Upper lobe of left lung (tissue), 6 donors: ENCODE data around the gene PLEKHF1. TPM values are rescaled to one million over a fixed set of nuclear protein-coding genes. Genes with fewer than 3 reads are reported as not detected.
A peak's percentile ranks its signal among the peaks of the same experiment; 100 is the strongest.

Experiments used
- ATAC-seq, 2 donors: fragments of 200-7000 bp; cut with Tn5 transposase; one replicate each; pipeline ENCODE4 v1.9.1; 2022; ENCODE audit warnings: mild to moderate bottlenecking in 2 of 2, moderate library complexity in 2 of 2; ENCODE audit not compliant: low FRiP score in 2 of 2
- DNase-seq, 2 donors: peaks; one replicate each; pipeline ENCODE4 v3.0.0-alpha.2; 2019 to 2020
- H3K27ac ChIP-seq, 4 donors: fragments of 200-600 bp; sonication (generic); one replicate each; pipeline ENCODE4 v1.5.1; 2016 to 2019
- H3K27me3 ChIP-seq, 4 donors: fragments of 200-600 bp; sonication (generic); one replicate each; pipeline ENCODE4 v1.5.1; 2017 to 2019
- H3K36me3 ChIP-seq, 4 donors: fragments of 200-600 bp; sonication (generic); one replicate each; pipeline ENCODE4 v1.5.1; 2016 to 2019
- H3K4me1 ChIP-seq, 4 donors: fragments of 200-600 bp; sonication (generic); one replicate each; pipeline ENCODE4 v1.5.1; 2018 to 2019
- H3K4me3 ChIP-seq, 4 donors: fragments of 200-600 bp; sonication (generic); one replicate each; pipeline ENCODE4 v1.5.1; 2017 to 2019; ENCODE audit warnings: mild to moderate bottlenecking in 2 of 4, moderate library complexity in 1 of 4
- H3K9me3 ChIP-seq, 4 donors: fragments of 200-600 bp; sonication (generic); one replicate each; pipeline ENCODE4 v1.5.1; 2018 to 2019
- CTCF ChIP-seq, 6 experiments: fragments of 450-650 bp in 4 of 6; fragments of 200-600 bp in 2 of 6; sonication (generic) in 2 of 6; IDR thresholded peaks; one replicate each; pipeline ENCODE4 v1.5.1; 2016 to 2019; ENCODE audit warnings: antibody characterized with exemption in 6 of 6
- EP300 ChIP-seq, 4 donors: sonication (generic); formaldehyde crosslinking; IDR thresholded peaks; one replicate each; pipeline ENCODE4 v1.5.1; 2017; ENCODE audit warnings: antibody characterized with exemption in 4 of 4, control low read depth in 2 of 4
- POLR2A ChIP-seq, 4 donors: fragments of 450-650 bp; IDR thresholded peaks; one replicate each; pipeline ENCODE4 v1.5.1; 2016 to 2017; ENCODE audit warnings: antibody characterized with exemption in 4 of 4, mild to moderate bottlenecking in 2 of 4
- POLR2AphosphoS5 ChIP-seq, 2 donors: sonication (generic); formaldehyde crosslinking; IDR thresholded peaks; one replicate each; pipeline ENCODE4 v1.5.1; 2017; ENCODE audit warnings: antibody characterized with exemption in 2 of 2
- WGBS, 2 donors: methylation state at CpG; one replicate each; pipeline ENCODE4 v1.1.5; 2017 to 2018; 5-methylcytosine and 5-hydroxymethylcytosine counted together
- total RNA-seq, 6 donors: library from RNA; depleted of rRNA in 4 of 6; stranded (reverse); fragments of >200 nt in 4 of 6; gene quantifications; one replicate each; pipeline versions ENCODE4 v1.1.0 to v1.2.1, GENCODE V29; 2016 to 2021
- donor health status: DM: no; HTN: no; CAD: no; lungs with moderate emphysema.
- donor health status: DM: no; HTN: yes; CAD: no; lungs with severe emphysema.

The PLEKHF1 gene
- total RNA-seq, 6 donors from 2014 or later: 10.6 to 21.0 (median 14.2) TPM

- Histone ChIP-seq H3K27me3 (no peaks in the 10 kb centered on the region), H3K9me3 (no peaks in the 10 kb centered on the region), H3K36me3 (peaks cover 0 to 6% (median 2%) of the 10 kb centered on the region in 4 donors), H3K4me1 (peaks cover 31 to 48% (median 33%) of the 10 kb centered on the region in 4 donors), H3K27ac (peak overlapping the region in 2 of 4 donors; percentile 53 to 96), H3K4me3 (no peak overlapping the region)
- no peak for TF ChIP-seq POLR2AphosphoS5 (IDR thresholded peaks at IDR 0.05)
- 75 to 85% methylated on average over 8 to 9 of the region's 9 CpGs for WGBS, 2 donors
- DNase-seq (no peak), ATAC-seq (no peak)
Observed at GRCh38 chr19:29712744-29713516, 47.7 kb downstream of the PLEKHF1 start.

- Histone ChIP-seq H3K36me3 (no peaks in the 10 kb centered on the region), H3K9me3 (no peaks in the 10 kb centered on the region), H3K4me3 (peak overlapping the region; percentile 91 to 99 (median 94)), H3K27me3 (no peaks in the 10 kb centered on the region), H3K27ac (peak overlapping the region; percentile 96 to 97 (median 96)), H3K4me1 (peaks cover 31 to 48% (median 33%) of the 10 kb centered on the region in 4 donors)
- 28% methylated on average over 11 to 13 of the region's 15 CpGs for WGBS, 2 donors
- ATAC-seq: peak in 1 of 2 donors; percentile 9
- no peak for TF ChIP-seq POLR2AphosphoS5 (IDR thresholded peaks at IDR 0.05)
- TF ChIP-seq POLR2A (IDR thresholded peaks at IDR 0.05): no peak
- TF ChIP-seq CTCF (IDR thresholded peaks at IDR 0.05): no peak
- TF ChIP-seq EP300 (IDR thresholded peaks at IDR 0.05): no peak
- DNase-seq: no peak
Observed at GRCh38 chr19:29714371-29714952, 49.2 kb downstream of the PLEKHF1 start.

DNA sequence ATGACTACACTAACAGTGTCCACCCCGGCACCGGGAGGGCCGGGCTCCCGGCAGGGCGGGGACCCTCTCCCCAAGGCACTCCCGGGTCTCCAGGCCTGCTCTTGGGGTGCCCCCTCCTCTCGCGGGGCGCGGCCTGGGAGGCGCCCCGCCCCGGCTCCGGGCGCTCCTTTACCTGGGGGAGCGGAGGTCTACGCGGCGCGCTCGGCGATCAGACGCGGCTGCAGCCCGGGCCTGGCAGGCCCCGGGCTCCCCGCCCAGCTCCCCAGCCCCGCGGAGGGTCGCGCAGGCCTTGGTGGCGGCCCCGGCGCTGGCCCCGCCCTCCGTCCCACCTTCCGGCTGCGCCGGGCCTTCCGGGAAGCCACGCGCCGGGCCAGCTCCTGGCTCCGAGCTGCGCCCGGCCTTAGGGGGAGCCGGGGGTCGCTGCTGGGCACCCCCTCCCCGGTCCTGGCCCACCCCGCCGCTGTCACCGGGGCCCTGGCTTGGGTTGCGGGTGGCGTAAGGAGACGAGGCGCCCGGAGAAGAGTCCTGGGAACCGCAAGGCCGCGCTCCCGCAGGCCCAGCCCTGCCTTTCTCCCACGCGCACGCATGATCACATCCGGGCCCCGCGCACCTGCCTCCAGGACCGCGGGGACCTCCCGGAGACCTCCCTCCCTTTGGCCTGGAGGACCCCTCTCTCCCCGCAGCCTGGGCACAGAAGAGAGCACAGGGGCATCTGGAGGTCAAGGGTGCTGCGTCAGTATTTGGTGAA lies 49.9 kb downstream of the PLEKHF1 start, which contains the start of gene C19orf12:
TSS of gene C19orf12 (minus strand) at position 309 of the 748 bp plus-strand sequence. CDS start 6,848 bp downstream, outside the sequence.
- DNase-seq (peak; percentile 60 to 94), ATAC-seq (peak; percentile 76 to 92)
- TF ChIP-seq POLR2AphosphoS5 (IDR thresholded peaks at IDR 0.05): peak in 1 of 2 donors; percentile 77
- TF ChIP-seq EP300 (IDR thresholded peaks at IDR 0.05): no peak
- TF ChIP-seq POLR2A (IDR thresholded peaks at IDR 0.05): peak in 3 of 4 donors; percentile 87 to 90 (median 89)
- peak in 1 of 6 experiments; percentile 8 for TF ChIP-seq CTCF (IDR thresholded peaks at IDR 0.05)
- Histone ChIP-seq H3K27ac (peak within 1 kb of the TSS; percentile 96 to 97 (median 96)), H3K27me3 (no peaks in the 10 kb centered on the region), H3K36me3 (no peaks in the 10 kb centered on the region), H3K9me3 (no peaks in the 10 kb centered on the region), H3K4me3 (peak within 1 kb of the TSS; percentile 91 to 99 (median 94)), H3K4me1 (peaks cover 31 to 48% (median 33%) of the 10 kb centered on the region in 4 donors)
- WGBS, 2 donors: 0% methylated on average over 1 to 11 of the region's 72 CpGs

GRCh38 chr19:29715701-29716581 lies 50.7 kb downstream of the PLEKHF1 start:
- TF ChIP-seq EP300 (IDR thresholded peaks at IDR 0.05) (no peak), CTCF (IDR thresholded peaks at IDR 0.05) (no peak), POLR2A (IDR thresholded peaks at IDR 0.05) (no peak), POLR2AphosphoS5 (IDR thresholded peaks at IDR 0.05) (no peak)

More at GRCh38 chr19:29715701-29716581, 50.7 kb downstream of the PLEKHF1 start:
- no peak for DNase-seq
- peak in 1 of 2 donors; percentile 44 for ATAC-seq
- Histone ChIP-seq H3K27ac (peak overlapping the region; percentile 96 to 97 (median 96)), H3K4me3 (peak overlapping the region; percentile 91 to 99 (median 94)), H3K36me3 (no peaks in the 10 kb centered on the region), H3K9me3 (no peaks in the 10 kb centered on the region), H3K27me3 (no peaks in the 10 kb centered on the region), H3K4me1 (peaks cover 31 to 48% (median 33%) of the 10 kb centered on the region in 4 donors)
- 37 to 39% methylated on average over 13 of the region's 13 CpGs for WGBS, 2 donors
